IPS-18c (cell line): ENCODE data around the gene MACROH2A1.

Experiments
- H3K4me3 ChIP-seq: 2 replicates; pipeline ENCODE4 v1.7.0; 2013; ENCODE audit warnings: low read depth, mild to moderate bottlenecking, low read length, moderate library complexity; ENCODE audit not compliant: insufficient read depth
- H3K9me3 ChIP-seq: one replicate; pipeline ENCODE4 v1.6.1; 2013; ENCODE audit warnings: mild to moderate bottlenecking, low read length, moderate library complexity; ENCODE audit not compliant: control insufficient read depth, insufficient read depth

The MACROH2A1 gene

DNA sequence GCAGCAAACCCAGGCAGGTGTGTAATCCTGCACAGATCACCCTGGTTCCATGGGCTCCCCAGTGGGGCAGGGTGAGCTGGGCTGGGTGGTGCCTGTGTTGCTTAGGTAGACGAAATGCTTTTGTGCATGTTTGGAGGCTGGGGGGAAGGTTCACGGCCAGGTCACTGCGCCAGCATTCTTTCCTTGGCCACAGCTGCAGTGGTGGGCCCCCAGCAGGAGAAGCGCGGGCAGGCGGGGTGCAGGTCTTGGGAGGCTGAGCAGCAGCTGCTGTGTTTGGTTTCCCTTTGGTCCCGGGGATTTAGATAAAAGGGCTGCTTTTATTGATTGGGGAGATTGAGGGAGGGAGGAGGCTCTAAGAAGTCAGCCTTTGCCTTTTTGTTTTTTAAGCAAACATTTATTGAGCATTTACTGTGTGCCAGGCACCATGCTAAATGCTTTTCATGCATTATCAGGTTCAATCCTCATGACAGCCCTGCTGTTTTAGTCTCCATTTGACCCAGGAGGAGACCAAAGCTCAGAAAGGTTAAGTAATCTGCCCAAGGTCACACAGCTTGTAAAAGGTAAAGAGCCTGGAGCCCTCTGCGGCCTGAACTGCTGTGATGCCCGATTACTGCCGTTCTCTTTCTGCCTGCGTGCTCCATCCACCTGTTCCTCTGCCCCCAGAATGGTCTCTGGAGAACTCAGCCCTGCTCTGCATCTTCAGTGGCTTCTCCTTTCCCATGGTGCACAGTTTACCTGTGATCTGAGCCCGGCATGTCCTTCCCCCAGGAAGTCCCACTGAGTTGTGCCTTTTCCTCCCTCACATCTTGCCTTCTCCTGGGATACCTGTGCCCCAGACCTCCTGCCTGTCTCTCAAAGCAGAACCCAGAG lies 94.4 kb downstream of the MACROH2A1 start:
- Histone ChIP-seq H3K9me3 (no peaks in the 10 kb centered on the region), H3K4me3 (no peak overlapping the region)

DNA sequence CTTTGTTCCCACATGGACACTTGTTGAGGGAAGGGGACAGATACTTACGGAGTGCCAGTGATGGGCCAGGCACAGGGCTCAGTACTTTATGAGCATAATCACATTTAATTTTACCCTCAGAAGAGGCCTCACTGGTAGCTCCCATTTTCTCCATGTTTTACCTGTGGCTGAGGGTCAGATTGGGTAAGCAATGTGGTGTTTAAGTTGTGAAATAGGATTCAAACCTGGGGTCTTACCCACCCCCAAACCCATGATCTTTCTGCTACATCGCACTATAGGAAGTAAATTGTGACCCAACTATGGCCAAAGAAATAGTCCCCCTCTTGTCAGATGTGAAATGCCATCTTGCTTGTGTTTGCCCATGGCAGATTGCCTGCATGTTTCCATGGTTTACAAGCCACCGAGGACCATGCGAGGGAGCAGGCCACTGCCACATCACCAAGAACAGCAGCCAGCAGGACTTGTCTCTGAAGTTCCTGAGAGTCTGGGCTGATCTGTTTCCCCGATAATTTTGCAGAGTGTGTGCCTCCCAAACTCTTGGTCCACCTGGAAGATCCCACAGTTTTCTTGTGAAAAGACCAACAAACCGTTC lies 95.4 kb downstream of the MACROH2A1 start:
- no peaks in the 10 kb centered on the region for H3K9me3 ChIP-seq
- no peak overlapping the region for H3K4me3 ChIP-seq

DNA sequence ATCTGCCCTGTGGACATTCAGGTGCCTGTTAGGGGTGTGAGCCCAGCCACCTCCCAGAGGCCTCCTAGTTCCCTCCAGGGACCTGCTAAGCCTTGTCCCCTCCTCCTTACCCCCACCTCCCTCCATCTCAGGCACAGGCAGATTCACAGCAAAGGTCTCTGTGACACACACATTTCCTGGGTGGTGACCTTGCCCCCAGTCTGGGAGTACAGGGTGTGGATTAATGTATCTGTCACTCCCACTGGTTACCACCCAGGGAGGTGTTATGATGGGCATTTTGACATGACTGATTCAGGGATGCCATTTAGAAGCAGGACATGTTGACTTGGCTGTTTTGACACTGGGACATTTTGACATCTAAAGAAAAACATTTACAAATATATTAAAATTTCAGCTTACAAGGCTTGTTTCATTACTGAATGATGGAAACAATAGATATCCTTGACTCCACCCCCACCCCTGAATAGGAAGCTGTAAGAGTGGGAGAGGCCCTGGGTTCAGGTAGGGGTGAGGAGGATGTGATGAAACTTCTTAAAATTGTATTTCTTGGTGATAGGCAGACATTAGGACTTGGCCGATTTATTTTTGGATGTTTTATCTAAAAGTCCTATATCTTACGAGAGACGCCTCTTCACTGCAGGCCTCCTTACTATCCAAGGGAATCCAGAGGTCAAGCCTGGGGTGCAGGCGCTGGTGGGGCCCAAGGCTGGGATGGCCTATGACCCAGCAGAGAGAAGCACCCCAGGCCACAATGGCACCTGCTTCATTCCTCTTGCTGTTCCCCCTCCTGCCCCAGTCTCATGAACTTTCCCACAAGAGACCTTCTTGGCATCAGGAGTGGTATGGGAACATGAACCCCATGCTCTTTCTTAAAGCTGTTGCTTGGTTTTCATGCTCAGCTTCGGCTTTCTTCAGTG lies 101.9 kb downstream of the MACROH2A1 start:
- H3K9me3 ChIP-seq = no peaks in the 10 kb centered on the region

DNA sequence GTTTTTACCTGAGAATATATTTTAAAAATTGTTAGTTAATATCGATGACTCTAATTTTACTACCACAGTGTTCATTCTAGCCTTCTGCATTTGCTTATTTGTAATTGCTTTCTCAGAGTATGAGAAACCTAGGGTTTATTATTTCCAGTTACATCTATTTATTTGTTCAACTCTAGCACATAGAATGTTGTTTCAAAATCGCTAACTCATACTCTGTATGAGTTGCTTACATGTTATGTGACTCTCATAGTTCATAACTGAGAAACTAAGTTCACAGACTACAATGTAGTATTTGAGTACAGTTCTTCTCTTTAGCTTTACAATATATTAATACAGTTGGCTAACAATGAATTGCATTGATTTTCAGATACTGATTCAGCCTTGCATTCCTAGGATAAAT lies 103.2 kb downstream of the MACROH2A1 start:
- H3K9me3 ChIP-seq = no peaks in the 10 kb centered on the region
- H3K4me3 ChIP-seq = no peak overlapping the region

More for the DNA sequence above, 101.9 kb downstream of the MACROH2A1 start:
- no peak overlapping the region for H3K4me3 ChIP-seq

GRCh38 chr5:135294793-135295192 lies 104.2 kb downstream of the MACROH2A1 start:
- Histone ChIP-seq H3K4me3 (no peak overlapping the region), H3K9me3 (no peaks in the 10 kb centered on the region)

GRCh38 chr5:135289651-135290050 lies 109.4 kb downstream of the MACROH2A1 start:
- no peak overlapping the region for H3K4me3 ChIP-seq
- no peaks in the 10 kb centered on the region for H3K9me3 ChIP-seq

DNA sequence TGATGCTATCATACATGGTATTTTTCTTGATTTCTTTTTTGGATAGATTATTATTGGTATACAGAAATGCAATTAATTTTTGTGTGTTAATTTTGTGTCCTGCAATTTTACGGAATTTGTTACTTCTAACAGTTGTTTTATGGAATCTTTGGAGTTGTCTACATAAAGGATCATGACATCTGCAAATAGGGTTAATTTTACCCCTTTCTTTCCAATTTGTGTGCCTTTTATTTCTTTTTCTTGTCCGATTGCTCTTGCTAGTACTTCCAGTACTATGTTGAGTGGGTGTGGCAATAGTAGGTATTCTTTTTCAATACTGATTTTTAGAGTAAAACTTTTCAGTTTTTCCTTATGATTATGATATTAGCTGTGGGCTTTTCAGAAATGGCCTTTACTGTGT lies 111.5 kb downstream of the MACROH2A1 start:
- Histone ChIP-seq H3K4me3 (no peak overlapping the region), H3K9me3 (no peaks in the 10 kb centered on the region)
